Measurements from ENCODE around the gene OR10G7.

Gene OR10G7

DNA sequence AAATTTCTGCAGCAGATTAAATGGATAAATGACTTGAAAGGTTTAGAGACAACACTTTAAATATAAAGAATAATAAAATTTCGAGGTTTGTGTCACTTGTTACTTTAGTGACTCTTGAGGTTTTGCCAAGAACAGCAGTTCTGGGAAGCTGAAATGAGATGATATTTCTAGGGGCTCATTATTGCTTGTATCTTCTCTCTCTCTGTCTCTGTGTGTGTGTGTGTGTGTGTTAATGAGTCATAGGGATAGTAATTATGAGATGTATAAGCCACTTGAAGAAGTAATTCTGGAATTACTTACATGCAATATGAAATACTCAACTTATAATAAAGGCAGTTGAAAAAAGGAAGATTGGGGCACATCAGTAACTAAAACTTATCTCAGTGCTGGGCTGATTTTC is 9.6 kb upstream of the OR10G7 start:
- no peak for TF ChIP-seq POLR2AphosphoS5 (IDR thresholded peaks at IDR 0.05; ENCODE audit: low read depth, low read length)
- TF ChIP-seq, protein P1, sequence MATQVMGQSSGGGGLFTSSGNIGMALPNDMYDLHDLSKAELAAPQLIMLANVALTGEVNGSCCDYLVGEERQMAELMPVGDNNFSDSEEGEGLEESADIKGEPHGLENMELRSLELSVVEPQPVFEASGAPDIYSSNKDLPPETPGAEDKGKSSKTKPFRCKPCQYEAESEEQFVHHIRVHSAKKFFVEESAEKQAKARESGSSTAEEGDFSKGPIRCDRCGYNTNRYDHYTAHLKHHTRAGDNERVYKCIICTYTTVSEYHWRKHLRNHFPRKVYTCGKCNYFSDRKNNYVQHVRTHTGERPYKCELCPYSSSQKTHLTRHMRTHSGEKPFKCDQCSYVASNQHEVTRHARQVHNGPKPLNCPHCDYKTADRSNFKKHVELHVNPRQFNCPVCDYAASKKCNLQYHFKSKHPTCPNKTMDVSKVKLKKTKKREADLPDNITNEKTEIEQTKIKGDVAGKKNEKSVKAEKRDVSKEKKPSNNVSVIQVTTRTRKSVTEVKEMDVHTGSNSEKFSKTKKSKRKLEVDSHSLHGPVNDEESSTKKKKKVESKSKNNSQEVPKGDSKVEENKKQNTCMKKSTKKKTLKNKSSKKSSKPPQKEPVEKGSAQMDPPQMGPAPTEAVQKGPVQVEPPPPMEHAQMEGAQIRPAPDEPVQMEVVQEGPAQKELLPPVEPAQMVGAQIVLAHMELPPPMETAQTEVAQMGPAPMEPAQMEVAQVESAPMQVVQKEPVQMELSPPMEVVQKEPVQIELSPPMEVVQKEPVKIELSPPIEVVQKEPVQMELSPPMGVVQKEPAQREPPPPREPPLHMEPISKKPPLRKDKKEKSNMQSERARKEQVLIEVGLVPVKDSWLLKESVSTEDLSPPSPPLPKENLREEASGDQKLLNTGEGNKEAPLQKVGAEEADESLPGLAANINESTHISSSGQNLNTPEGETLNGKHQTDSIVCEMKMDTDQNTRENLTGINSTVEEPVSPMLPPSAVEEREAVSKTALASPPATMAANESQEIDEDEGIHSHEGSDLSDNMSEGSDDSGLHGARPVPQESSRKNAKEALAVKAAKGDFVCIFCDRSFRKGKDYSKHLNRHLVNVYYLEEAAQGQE (IDR thresholded peaks at IDR 0.05; ENCODE audit: insufficient read depth in 1 of 2, low read depth in 2 of 2, low read length in 2 of 2), result no peak
- no peak for TF ChIP-seq TAF1 (IDR thresholded peaks at IDR 0.05; ENCODE audit: borderline replicate concordance, insufficient read depth, low read length)
- TF ChIP-seq SIN3A (IDR thresholded peaks at IDR 0.05; ENCODE audit: borderline replicate concordance, insufficient read depth, low read length), result no peak
- TF ChIP-seq FOXP2 (optimal IDR thresholded peaks at IDR 0.05; ENCODE audit: borderline replicate concordance, extremely low read depth, extremely low read length, insufficient read depth), result no peak

DNA sequence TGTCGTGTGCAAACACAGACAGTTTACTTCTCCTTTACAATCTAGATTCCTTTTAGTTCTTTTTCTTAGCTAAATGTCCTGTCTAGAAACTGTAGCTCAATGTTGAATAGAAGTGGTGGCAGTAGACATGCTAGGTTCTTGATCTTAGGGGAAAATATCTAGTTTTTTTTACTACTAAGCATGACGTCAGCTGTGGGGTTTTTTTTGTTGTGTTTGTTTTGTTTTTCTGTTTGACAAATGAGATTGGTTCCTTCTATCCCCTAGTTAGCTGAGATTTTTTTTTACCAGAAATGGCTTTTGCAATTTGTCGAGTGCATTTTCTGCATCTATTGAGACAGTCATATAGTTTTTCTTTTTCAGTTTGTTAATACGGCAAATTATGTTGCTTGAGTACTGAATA is 2.3 kb upstream of the OR10G7 start:
- no peak for TF ChIP-seq TAF1 (IDR thresholded peaks at IDR 0.05; ENCODE audit: borderline replicate concordance, insufficient read depth, low read length)
- TF ChIP-seq POLR2AphosphoS5 (IDR thresholded peaks at IDR 0.05; ENCODE audit: low read depth, low read length), result no peak
- no peak for TF ChIP-seq FOXP2 (optimal IDR thresholded peaks at IDR 0.05; ENCODE audit: borderline replicate concordance, extremely low read depth, extremely low read length, insufficient read depth)
- TF ChIP-seq SIN3A (IDR thresholded peaks at IDR 0.05; ENCODE audit: borderline replicate concordance, insufficient read depth, low read length), result no peak

DNA sequence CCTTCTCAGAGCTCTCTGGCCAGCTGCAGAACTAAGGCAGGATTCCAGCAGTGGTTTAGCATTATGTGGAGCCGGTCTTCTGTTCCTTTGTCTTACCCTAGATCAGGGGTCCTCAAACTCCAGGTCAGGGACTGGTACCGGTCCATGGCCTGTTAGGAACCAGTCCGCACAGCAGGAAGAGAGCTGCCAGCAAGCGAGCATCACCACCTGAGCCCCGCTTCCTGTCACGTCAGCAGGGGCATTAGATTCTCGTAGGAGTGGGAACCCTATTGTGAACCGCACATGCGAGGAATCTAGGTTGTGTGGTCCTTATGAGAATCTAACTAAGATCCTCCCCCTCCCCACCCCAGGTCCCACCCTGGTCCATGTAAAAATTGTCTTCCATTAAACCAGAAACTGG is 1.6 kb downstream of the OR10G7 start:
- TF ChIP-seq, protein P1 (IDR thresholded peaks at IDR 0.05; ENCODE audit: insufficient read depth in 1 of 2, low read depth in 2 of 2, low read length in 2 of 2), result no peak
- TF ChIP-seq FOXP2 (optimal IDR thresholded peaks at IDR 0.05; ENCODE audit: borderline replicate concordance, extremely low read depth, extremely low read length, insufficient read depth), result no peak
- TF ChIP-seq TAF1 (IDR thresholded peaks at IDR 0.05; ENCODE audit: borderline replicate concordance, insufficient read depth, low read length), result no peak
- no peak for TF ChIP-seq POLR2AphosphoS5 (IDR thresholded peaks at IDR 0.05; ENCODE audit: low read depth, low read length)
- no peak for TF ChIP-seq SIN3A (IDR thresholded peaks at IDR 0.05; ENCODE audit: borderline replicate concordance, insufficient read depth, low read length)

DNA sequence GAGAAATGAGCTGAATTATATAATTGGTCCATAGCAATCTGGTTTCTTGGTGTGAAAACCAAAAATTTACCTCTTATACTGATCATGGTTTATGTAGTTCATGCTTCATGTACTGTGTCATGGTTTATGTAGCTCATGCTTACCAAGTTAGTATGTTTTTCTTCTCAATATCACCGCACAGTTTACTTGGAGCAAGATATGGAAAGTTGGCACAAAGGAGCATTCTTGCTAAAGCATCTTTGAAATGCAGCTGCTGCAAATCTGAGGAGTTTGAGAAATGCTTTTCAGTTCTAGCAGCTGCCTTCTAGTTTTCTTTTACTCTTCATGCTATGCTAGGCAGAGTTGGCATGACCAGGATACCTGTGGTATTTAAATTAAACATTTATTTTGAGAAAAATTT is 4.5 kb downstream of the OR10G7 start:
- TF ChIP-seq TAF1 (IDR thresholded peaks at IDR 0.05; ENCODE audit: borderline replicate concordance, insufficient read depth, low read length) (no peak), POLR2AphosphoS5 (IDR thresholded peaks at IDR 0.05; ENCODE audit: low read depth, low read length) (no peak), FOXP2 (optimal IDR thresholded peaks at IDR 0.05; ENCODE audit: borderline replicate concordance, extremely low read depth, extremely low read length, insufficient read depth) (no peak), SIN3A (IDR thresholded peaks at IDR 0.05; ENCODE audit: borderline replicate concordance, insufficient read depth, low read length) (no peak)
- TF ChIP-seq, protein P1 (IDR thresholded peaks at IDR 0.05; ENCODE audit: insufficient read depth in 1 of 2, low read depth in 2 of 2, low read length in 2 of 2), result no peak

DNA sequence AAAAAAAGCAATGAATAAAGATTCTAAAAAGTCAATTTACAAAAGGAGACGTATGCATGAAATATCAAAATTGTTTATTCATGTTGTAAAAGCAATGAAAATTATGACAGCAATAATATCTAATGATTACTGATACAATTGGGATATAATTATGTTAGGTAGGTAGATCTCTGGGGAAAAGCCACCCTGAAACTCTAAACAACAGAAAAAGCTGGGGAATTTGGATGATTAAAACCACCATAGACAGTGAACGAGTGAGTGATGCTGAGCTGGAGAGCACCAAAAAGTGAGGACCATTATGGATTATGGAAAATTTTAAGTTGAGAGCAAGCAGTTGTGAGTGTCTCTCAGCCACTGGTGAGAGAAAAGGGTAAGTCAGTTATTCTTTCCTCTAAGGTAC is 14.6 kb downstream of the OR10G7 start, which contains the start of gene OR10G8:
Gene OR10G8, plus strand, starts transcription at position 301 of the 400 bp plus-strand sequence. CDS start 2,825 bp downstream, outside the sequence.
- TF ChIP-seq POLR2AphosphoS5 (IDR thresholded peaks at IDR 0.05; ENCODE audit: low read depth, low read length), result no peak
- TF ChIP-seq, protein P1 (IDR thresholded peaks at IDR 0.05; ENCODE audit: insufficient read depth in 1 of 2, low read depth in 2 of 2, low read length in 2 of 2), result no peak
- TF ChIP-seq FOXP2 (optimal IDR thresholded peaks at IDR 0.05; ENCODE audit: borderline replicate concordance, extremely low read depth, extremely low read length, insufficient read depth), result no peak
- no peak for TF ChIP-seq TAF1 (IDR thresholded peaks at IDR 0.05; ENCODE audit: borderline replicate concordance, insufficient read depth, low read length)
- no peak for TF ChIP-seq SIN3A (IDR thresholded peaks at IDR 0.05; ENCODE audit: borderline replicate concordance, insufficient read depth, low read length)
